Astrocyte (in vitro differentiated cells and primary cell): ENCODE results near the gene GDPD4. TPM values are rescaled to one million over a fixed set of nuclear protein-coding genes. Genes with fewer than 3 reads are reported as not detected.

Experiments
- DNase-seq: peaks from one replicate; pipeline ENCODE4 v3.0.0-alpha.2; 2010; ENCODE audit warnings: low read depth
- FAIRE-seq: peaks from 2 replicates; lab custom pipeline; 2011; peaks lifted over from hg19 to GRCh38; lab: Jason Lieb, UNC
- H2AFZ ChIP-seq: 2 replicates; pipeline ENCODE4 v1.6.0; 2012; ENCODE audit warnings: low read depth, low read length, inconsistent platforms
- H3K27ac ChIP-seq: 2 replicates; pipeline ENCODE4 v1.5.1; 2011; ENCODE audit warnings: low read depth, low read length, inconsistent platforms
- H3K27me3 ChIP-seq: 2 replicates; pipeline ENCODE4 v1.6.0; 2011; ENCODE audit warnings: low read length, inconsistent platforms; ENCODE audit not compliant: insufficient read depth
- H3K36me3 ChIP-seq: 2 replicates; pipeline ENCODE4 v1.5.1; 2011; ENCODE audit warnings: low read length, inconsistent platforms; ENCODE audit not compliant: insufficient read depth
- H3K4me1 ChIP-seq: 2 replicates; pipeline ENCODE4 v1.5.1; 2011; ENCODE audit warnings: low read length, inconsistent platforms; ENCODE audit not compliant: insufficient read depth
- H3K4me2 ChIP-seq: 2 replicates; pipeline ENCODE4 v1.6.0; 2012; ENCODE audit warnings: low read length, inconsistent platforms
- H3K4me3 ChIP-seq: 2 replicates; pipeline ENCODE4 v1.5.1; 2011; ENCODE audit warnings: low read depth, mild to moderate bottlenecking, low read length, inconsistent platforms; ENCODE audit not compliant: insufficient read depth
- H3K79me2 ChIP-seq: 2 replicates; pipeline ENCODE4 v1.6.0; 2012; ENCODE audit warnings: mild to moderate bottlenecking, low read length, inconsistent platforms; ENCODE audit not compliant: insufficient read depth
- H3K9ac ChIP-seq: 2 replicates; pipeline ENCODE4 v1.6.0; 2012; ENCODE audit warnings: mild to moderate bottlenecking, low read length, inconsistent platforms
- H3K9me3 ChIP-seq: 2 replicates; pipeline ENCODE4 v1.5.1; 2012; ENCODE audit warnings: low read depth, mild to moderate bottlenecking, low read length, inconsistent platforms; ENCODE audit not compliant: insufficient read depth
- H4K20me1 ChIP-seq: 2 replicates; pipeline ENCODE4 v1.6.0; 2012; ENCODE audit warnings: low read length, inconsistent platforms; ENCODE audit not compliant: insufficient read depth
- H3K27ac Mint-ChIP-seq: one replicate; pipeline ENCODE4 v1.8.0; 2021; ENCODE audit warnings: mild to moderate bottlenecking, mixed read lengths; ENCODE audit not compliant: unreplicated experiment
- H3K27me3 Mint-ChIP-seq: one replicate; pipeline ENCODE4 v1.8.0; 2021; ENCODE audit warnings: low read depth, mixed read lengths; ENCODE audit not compliant: unreplicated experiment
- H3K36me3 Mint-ChIP-seq: one replicate; pipeline ENCODE4 v1.8.0; 2021; ENCODE audit warnings: low read depth, mixed read lengths; ENCODE audit not compliant: unreplicated experiment
- H3K4me1 Mint-ChIP-seq: one replicate; pipeline ENCODE4 v1.8.0; 2021; ENCODE audit warnings: low read depth, mixed read lengths; ENCODE audit not compliant: unreplicated experiment
- H3K4me3 Mint-ChIP-seq: one replicate; pipeline ENCODE4 v1.8.0; 2021; ENCODE audit warnings: mild to moderate bottlenecking, moderate library complexity, mixed read lengths; ENCODE audit not compliant: unreplicated experiment
- H3K9me3 Mint-ChIP-seq: one replicate; pipeline ENCODE4 v1.8.0; 2021; ENCODE audit warnings: mild to moderate bottlenecking, mixed read lengths; ENCODE audit not compliant: unreplicated experiment
- CTCF ChIP-seq: IDR thresholded peaks from 2 replicates; pipeline ENCODE4 v1.5.1; 2011; ENCODE audit warnings: low read depth, mild to moderate bottlenecking, inconsistent platforms, low read length, moderate library complexity; ENCODE audit not compliant: insufficient read depth
- EZH2 ChIP-seq: IDR thresholded peaks from 2 replicates; pipeline ENCODE4 v1.6.1; 2012; ENCODE audit warnings: mild to moderate bottlenecking, low read length, inconsistent platforms; ENCODE audit not compliant: insufficient read depth
- total RNA-seq: library from RNA; stranded (reverse); gene quantifications from 2 replicates; pipeline ENCODE4 v1.2.1, GENCODE V29; 2021

GDPD4 gene
- total RNA-seq, 1 donor from 2014 or later = not detected

GRCh38 chr11:77324508-77324907 is 23.0 kb upstream of the GDPD4 start:
- FAIRE-seq = no peak
- peaks cover 15% of the 10 kb centered on the region for H3K36me3 Mint-ChIP-seq
- H3K4me1 ChIP-seq = peaks cover 10% of the 10 kb centered on the region
- no peaks in the 10 kb centered on the region for H3K9me3 ChIP-seq
- H3K27ac ChIP-seq = no peak overlapping the region
- H4K20me1 ChIP-seq = no peaks in the 10 kb centered on the region
- no peak overlapping the region for H3K4me3 ChIP-seq
- no peak overlapping the region for H3K9ac ChIP-seq
- no peak overlapping the region for H3K4me2 ChIP-seq
- H3K36me3 ChIP-seq = no peaks in the 10 kb centered on the region
- no peaks in the 10 kb centered on the region for H3K79me2 ChIP-seq
- TF ChIP-seq EZH2 = no peak
- TF ChIP-seq CTCF = no peak
- no peak overlapping the region for H2AFZ ChIP-seq
- no peaks in the 10 kb centered on the region for H3K27me3 Mint-ChIP-seq
- no peaks in the 10 kb centered on the region for H3K9me3 Mint-ChIP-seq
- no peak overlapping the region for H3K27ac Mint-ChIP-seq
- no peaks in the 10 kb centered on the region for H3K27me3 ChIP-seq
- peaks cover 14% of the 10 kb centered on the region for H3K4me1 Mint-ChIP-seq
- no peak for DNase-seq
- no peak overlapping the region for H3K4me3 Mint-ChIP-seq

GRCh38 chr11:77322926-77323590 is 21.6 kb upstream of the GDPD4 start:
- Mint-ChIP-seq H3K36me3 (peaks cover 13% of the 10 kb centered on the region), H3K4me3 (no peak overlapping the region), H3K9me3 (no peaks in the 10 kb centered on the region), H3K27me3 (no peaks in the 10 kb centered on the region), H3K27ac (no peak overlapping the region), H3K4me1 (peaks cover 14% of the 10 kb centered on the region)
- H3K4me2 ChIP-seq = no peak overlapping the region
- peaks cover 10% of the 10 kb centered on the region for H3K4me1 ChIP-seq
- H3K36me3 ChIP-seq = no peaks in the 10 kb centered on the region
- H3K9me3 ChIP-seq = no peaks in the 10 kb centered on the region
- H3K79me2 ChIP-seq = no peaks in the 10 kb centered on the region
- H4K20me1 ChIP-seq = no peaks in the 10 kb centered on the region
- H3K9ac ChIP-seq = no peak overlapping the region
- no peak overlapping the region for H2AFZ ChIP-seq
- FAIRE-seq = no peak
- TF ChIP-seq CTCF = no peak
- TF ChIP-seq EZH2 = no peak
- H3K27me3 ChIP-seq = no peaks in the 10 kb centered on the region
- DNase-seq = peak; percentile 63
- H3K27ac ChIP-seq = no peak overlapping the region
- no peak overlapping the region for H3K4me3 ChIP-seq

DNA sequence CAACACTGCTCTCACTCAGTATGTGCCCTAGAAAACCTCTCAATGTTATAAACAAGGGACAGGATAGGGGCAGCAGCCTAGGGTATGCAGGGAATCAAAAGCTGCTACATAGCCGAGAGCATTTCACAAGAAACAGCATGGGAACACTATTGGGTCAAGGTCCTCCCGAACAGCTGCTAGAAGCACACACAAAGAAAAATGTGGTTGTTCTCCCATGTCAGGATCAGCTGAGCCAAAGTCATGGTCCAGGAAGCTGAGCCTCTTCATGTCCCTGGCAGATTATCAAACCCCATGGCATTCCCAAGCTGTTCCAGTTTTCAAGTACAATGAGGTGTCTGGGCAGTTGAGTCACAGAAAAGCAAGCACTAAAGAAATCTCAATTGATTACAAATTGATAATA is 21.0 kb upstream of the GDPD4 start:
- peak; percentile 95 for DNase-seq
- peaks cover 14% of the 10 kb centered on the region for H3K4me1 Mint-ChIP-seq

More for the DNA sequence above, 21.0 kb upstream of the GDPD4 start:
- FAIRE-seq = peak; percentile 73
- no peaks in the 10 kb centered on the region for H3K9me3 ChIP-seq
- H3K27ac ChIP-seq = no peak overlapping the region
- Mint-ChIP-seq H3K4me3 (no peak overlapping the region), H3K27me3 (no peaks in the 10 kb centered on the region), H3K36me3 (peaks cover 13% of the 10 kb centered on the region), H3K9me3 (no peaks in the 10 kb centered on the region), H3K27ac (no peak overlapping the region)
- no peaks in the 10 kb centered on the region for H3K79me2 ChIP-seq
- no peaks in the 10 kb centered on the region for H4K20me1 ChIP-seq
- H2AFZ ChIP-seq = no peak overlapping the region
- no peaks in the 10 kb centered on the region for H3K36me3 ChIP-seq
- H3K4me2 ChIP-seq = peak overlapping the region; percentile 20
- no peak overlapping the region for H3K4me3 ChIP-seq
- no peaks in the 10 kb centered on the region for H3K27me3 ChIP-seq
- no peak overlapping the region for H3K9ac ChIP-seq
- H3K4me1 ChIP-seq = peaks cover 10% of the 10 kb centered on the region
- TF ChIP-seq EZH2 (no peak), CTCF (no peak)
